SIG-M5 (cell line): ENCODE data around the gene TEKT4.
"Not testable (repeated sequence)": the region's sequence is repeated elsewhere in the genome, so short reads cannot be mapped to it uniquely, and the experiment has no call there.

ENCODE experiments used
- DNase-seq: peaks from one replicate; lab custom pipeline; 2025; lab: John Stamatoyannopoulos, UW

The TEKT4 gene

GRCh38 chr2:94871226-94872087, at the start of gene TEKT4:
TEKT4 (plus strand) TSS chr2:94871430; CDS start chr2:94871580, 150 bp downstream.
- no peak for DNase-seq

GRCh38 chr2:94839224-94839623, 32.0 kb upstream of the TEKT4 start:
- DNase-seq, result not testable (repeated sequence)

GRCh38 chr2:94856856-94857255, 14.4 kb upstream of the TEKT4 start:
- not testable (repeated sequence) for DNase-seq

GRCh38 chr2:94857367-94858162, 13.7 kb upstream of the TEKT4 start:
- not testable (repeated sequence) for DNase-seq

- DNase-seq, result not testable (repeated sequence)
Measured at GRCh38 chr2:94858163-94858888, 12.9 kb upstream of the TEKT4 start.

- no peak for DNase-seq
Measured at GRCh38 chr2:94861308-94862152, 9.7 kb upstream of the TEKT4 start.

GRCh38 chr2:94862903-94863302, 8.3 kb upstream of the TEKT4 start:
- not testable (repeated sequence) for DNase-seq

GRCh38 chr2:94869131-94869530, 2.1 kb upstream of the TEKT4 start:
- no peak for DNase-seq

GRCh38 chr2:94869552-94870439, 1.4 kb upstream of the TEKT4 start:
- no peak for DNase-seq

- no peak for DNase-seq
Measured at GRCh38 chr2:94870440-94871225, 597 bp upstream of the TEKT4 start.

- DNase-seq, result no peak
Measured at GRCh38 chr2:94872088-94872618, 923 bp downstream of the TEKT4 start.

- no peak for DNase-seq
Measured at GRCh38 chr2:94872676-94873361, 1.6 kb downstream of the TEKT4 start.

GRCh38 chr2:94873362-94874276, 2.4 kb downstream of the TEKT4 start:
- DNase-seq, result no peak

GRCh38 chr2:94874277-94874997, 3.2 kb downstream of the TEKT4 start:
- DNase-seq, result no peak

- no peak for DNase-seq
Measured at GRCh38 chr2:94875064-94875819, 4.0 kb downstream of the TEKT4 start.
